HEK293T (cell line): Measurements from ENCODE around the gene CNFN.
"Not testable (repeated sequence)": the region's sequence is repeated elsewhere in the genome, so short reads cannot be mapped to it uniquely, and the experiment has no call there.

Experiments used
- CTCF ChIA-PET: fragments of 350-600 bp; formaldehyde crosslinking; extraction: SDS; loops from one replicate; lab custom pipeline; 2021; ENCODE audit warnings: antibody characterized with exemption, inconsistent platforms; lab: Yijun Ruan, JAX
- POLR2A ChIA-PET: fragments of 350-600 bp; formaldehyde crosslinking; extraction: SDS; loops from one replicate; lab custom pipeline; 2020; ENCODE audit warnings: antibody characterized with exemption, inconsistent platforms; lab: Yijun Ruan, JAX
- DNase-seq: peaks from one replicate; pipeline ENCODE4 v3.0.0; 2012; ENCODE audit warnings: mixed read lengths; ENCODE audit errors: extremely low spot score
- ARNT ChIP-seq: fragments of 450-650 bp; IDR thresholded peaks from 2 replicates; pipeline ENCODE4 v1.6.1; 2017; ENCODE audit warnings: mild to moderate bottlenecking
- BHLHE40 ChIP-seq: fragments of 450-650 bp; IDR thresholded peaks from 2 replicates; pipeline ENCODE4 v1.6.1; 2016; ENCODE audit warnings: mild to moderate bottlenecking, moderate library complexity, borderline replicate concordance
- CTBP1 ChIP-seq: fragments of 450-650 bp; IDR thresholded peaks from 2 replicates; pipeline ENCODE4 v1.6.1; 2016; ENCODE audit warnings: borderline replicate concordance
- ELF4 ChIP-seq: fragments of 450-650 bp; IDR thresholded peaks from 2 replicates; pipeline ENCODE4 v1.6.1; 2017; ENCODE audit warnings: antibody characterized with exemption
- FOXA1 ChIP-seq: fragments of 450-650 bp; IDR thresholded peaks from 2 replicates; pipeline ENCODE4 v1.6.1; 2016; ENCODE audit warnings: mild to moderate bottlenecking
- FOXK2 ChIP-seq: fragments of 450-650 bp; IDR thresholded peaks from 2 replicates; pipeline ENCODE4 v1.6.1; 2016; ENCODE audit warnings: mild to moderate bottlenecking
- FOXM1 ChIP-seq: fragments of 450-650 bp; IDR thresholded peaks from 2 replicates; pipeline ENCODE4 v1.6.1; 2017; ENCODE audit warnings: mild to moderate bottlenecking, borderline replicate concordance
- HDGF ChIP-seq: fragments of 450-650 bp; IDR thresholded peaks from 2 replicates; pipeline ENCODE4 v1.6.1; 2017; ENCODE audit warnings: antibody characterized with exemption, borderline replicate concordance
- L3MBTL2 ChIP-seq: fragments of 450-650 bp; conservative IDR thresholded peaks from 2 replicates; pipeline ENCODE4 v1.6.1; 2016; ENCODE audit warnings: mild to moderate bottlenecking
- LEF1 ChIP-seq: fragments of 450-650 bp; IDR thresholded peaks from 2 replicates; pipeline ENCODE4 v1.6.1; 2017; ENCODE audit warnings: mild to moderate bottlenecking, borderline replicate concordance
- NFRKB ChIP-seq: fragments of 450-650 bp; IDR thresholded peaks from 2 replicates; pipeline ENCODE4 v1.6.1; 2016; ENCODE audit warnings: mild to moderate bottlenecking, moderate library complexity
- SP1 ChIP-seq: fragments of 450-650 bp; IDR thresholded peaks from 2 replicates; pipeline ENCODE4 v1.6.1; 2017
- SUZ12 ChIP-seq: fragments of 450-650 bp; IDR thresholded peaks from 2 replicates; pipeline ENCODE4 v1.6.1; 2016; ENCODE audit warnings: mild to moderate bottlenecking
- TARDBP ChIP-seq: fragments of 450-650 bp; IDR thresholded peaks from 2 replicates; pipeline ENCODE4 v1.6.1; 2016
- ZNF384 ChIP-seq: fragments of 450-650 bp; IDR thresholded peaks from 2 replicates; pipeline ENCODE4 v1.6.1; 2016
- TF ChIP-seq, protein P1 (sequence below): fragments of 450-650 bp; IDR thresholded peaks from 2 replicates; pipeline ENCODE4 v1.6.1; 2016

CNFN gene

DNA sequence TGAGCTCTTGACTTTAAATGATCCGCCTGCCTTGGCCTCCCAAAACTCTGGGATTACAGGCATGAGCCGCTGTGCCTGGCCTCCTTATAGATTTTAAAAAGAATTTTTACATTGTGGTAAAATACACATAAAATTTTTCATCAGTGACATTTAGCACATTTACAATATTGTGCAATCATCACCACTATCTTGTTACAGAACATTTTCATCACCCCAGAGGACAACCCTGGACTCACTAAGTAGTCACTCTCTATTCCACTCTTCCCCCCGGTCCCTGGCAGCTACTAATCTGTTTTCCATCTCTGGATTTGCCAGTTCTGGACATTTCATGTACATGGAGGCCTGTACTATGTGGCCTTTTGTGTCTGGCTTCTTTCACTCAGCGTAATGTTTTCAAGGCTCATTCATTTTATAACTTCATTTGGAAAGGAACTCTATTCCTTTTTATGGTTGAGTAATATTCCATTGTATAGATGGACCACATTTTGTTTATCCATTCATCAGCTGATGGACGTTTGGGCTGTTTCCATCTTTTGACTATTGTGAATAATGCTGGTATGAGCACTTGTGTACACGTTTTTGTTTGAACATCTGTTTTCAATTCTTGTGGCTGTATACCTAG lies 44.8 kb downstream of the CNFN start:
- DNase-seq = no peak
- TF ChIP-seq, protein P1, sequence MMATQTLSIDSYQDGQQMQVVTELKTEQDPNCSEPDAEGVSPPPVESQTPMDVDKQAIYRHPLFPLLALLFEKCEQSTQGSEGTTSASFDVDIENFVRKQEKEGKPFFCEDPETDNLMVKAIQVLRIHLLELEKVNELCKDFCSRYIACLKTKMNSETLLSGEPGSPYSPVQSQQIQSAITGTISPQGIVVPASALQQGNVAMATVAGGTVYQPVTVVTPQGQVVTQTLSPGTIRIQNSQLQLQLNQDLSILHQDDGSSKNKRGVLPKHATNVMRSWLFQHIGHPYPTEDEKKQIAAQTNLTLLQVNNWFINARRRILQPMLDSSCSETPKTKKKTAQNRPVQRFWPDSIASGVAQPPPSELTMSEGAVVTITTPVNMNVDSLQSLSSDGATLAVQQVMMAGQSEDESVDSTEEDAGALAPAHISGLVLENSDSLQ = no peak
- TF ChIP-seq FOXK2 (no peak), LEF1 (no peak), ZNF384 (no peak), ELF4 (no peak), BHLHE40 (no peak), FOXA1 (no peak), SUZ12 (no peak), NFRKB (no peak)
- ChIA-PET POLR2A (interaction anchor here (1.5 kb wide), 1 partner anchor 51 kb away, joined by 5 read pairs; no protein-coding TSS in a partner anchor), CTCF (interaction anchor here (0.8 kb wide), 1 partner anchor 55 kb away, joined by 4 read pairs; no protein-coding TSS in a partner anchor)

DNA sequence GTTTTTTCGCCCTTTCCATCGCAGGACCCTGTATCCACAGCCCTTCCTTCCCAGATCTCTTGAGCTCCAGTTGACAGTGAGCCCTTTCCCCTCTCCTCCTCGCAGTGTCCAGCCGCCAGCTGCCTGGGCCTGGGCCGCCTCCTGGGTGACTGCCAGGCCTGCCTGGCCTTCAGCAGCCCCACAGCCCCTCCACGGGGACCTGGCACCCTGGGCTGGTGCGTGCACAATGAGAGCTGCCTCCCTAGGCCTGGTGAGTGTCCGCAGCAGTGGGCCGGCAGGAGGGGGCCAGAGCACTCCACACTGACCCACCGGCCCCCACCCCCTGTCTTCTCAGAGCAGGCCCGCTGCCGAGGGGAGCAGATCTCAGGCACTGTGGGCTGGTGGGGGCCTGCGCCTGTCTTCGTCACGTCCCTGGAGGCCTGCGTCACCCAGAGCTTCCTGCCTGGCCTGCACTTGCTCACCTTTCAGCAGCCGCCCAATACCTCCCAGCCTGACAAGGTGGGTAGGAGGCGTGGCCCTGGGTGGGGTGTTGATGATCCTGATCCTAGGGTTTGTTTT lies 45.7 kb downstream of the CNFN start:
- TF ChIP-seq, protein P1 = no peak
- no peak for TF ChIP-seq NFRKB
- no peak for TF ChIP-seq BHLHE40
- no peak for TF ChIP-seq ARNT
- no peak for TF ChIP-seq HDGF
- no peak for TF ChIP-seq FOXK2
- TF ChIP-seq TARDBP = no peak
- TF ChIP-seq LEF1 = no peak
- TF ChIP-seq ELF4 = no peak
- TF ChIP-seq SP1 = no peak
- TF ChIP-seq CTBP1 = no peak
- no peak for TF ChIP-seq FOXA1
- TF ChIP-seq L3MBTL2 = no peak
- TF ChIP-seq ZNF384 = no peak
- TF ChIP-seq SUZ12 = no peak
- TF ChIP-seq FOXM1 = no peak
- DNase-seq = no peak
- CTCF ChIA-PET = interaction anchor here (0.6 to 0.8 kb wide), 2 partner anchors 56 to 231 kb away, joined by 3 to 4 read pairs; no protein-coding TSS in a partner anchor
- POLR2A ChIA-PET = interaction anchor here (1.5 kb wide), 1 partner anchor 52 kb away, joined by 5 read pairs; no protein-coding TSS in a partner anchor

DNA sequence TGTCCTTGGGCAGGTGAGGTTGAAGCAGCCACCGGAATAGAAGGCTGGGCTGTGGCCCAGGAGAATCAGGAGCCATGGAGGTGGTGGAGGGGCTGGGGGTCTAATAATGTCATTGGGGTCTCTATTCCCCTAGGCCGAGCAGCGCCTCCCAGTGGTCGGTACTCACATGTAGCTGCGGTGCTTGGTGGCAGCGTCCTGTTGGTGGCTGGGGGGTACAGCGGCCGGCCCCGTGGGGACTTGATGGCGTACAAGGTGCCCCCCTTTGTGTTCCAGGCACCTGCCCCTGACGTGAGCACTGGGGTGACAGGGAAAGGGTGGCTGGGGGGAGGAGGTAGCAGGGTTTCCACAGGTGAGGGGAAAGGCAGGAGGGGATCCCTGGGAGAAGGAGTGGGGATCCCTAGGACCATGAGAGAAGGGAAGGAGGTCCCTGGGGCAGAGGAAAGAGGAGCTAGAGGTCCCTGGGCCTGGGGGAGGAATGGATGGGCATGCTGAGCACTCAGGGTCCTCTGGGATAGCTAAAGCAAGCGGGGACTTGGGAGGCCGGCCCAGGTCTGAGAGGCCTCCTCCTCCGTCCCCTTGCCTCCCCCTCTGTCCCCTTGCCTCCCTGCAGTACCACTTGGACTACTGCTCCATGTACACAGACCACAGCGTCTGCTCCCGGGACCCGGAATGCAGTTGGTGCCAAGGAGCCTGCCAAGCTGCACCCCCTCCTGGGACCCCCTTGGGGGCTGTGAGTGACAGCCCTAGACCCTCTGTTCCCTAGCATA lies 46.6 kb downstream of the CNFN start:
- TF ChIP-seq, protein P1 = no peak
- no peak for TF ChIP-seq FOXA1
- TF ChIP-seq L3MBTL2 = no peak
- no peak for TF ChIP-seq FOXM1
- no peak for TF ChIP-seq TARDBP
- no peak for TF ChIP-seq SUZ12
- TF ChIP-seq ZNF384 = no peak
- TF ChIP-seq HDGF = no peak
- no peak for TF ChIP-seq FOXK2
- ChIA-PET POLR2A (interaction anchor here (1.5 kb wide), 1 partner anchor 53 kb away, joined by 5 read pairs; no protein-coding TSS in a partner anchor), CTCF (interaction anchor here (0.6 kb wide), 2 partner anchors 128 to 230 kb away, joined by 3 read pairs; no protein-coding TSS in a partner anchor)
- DNase-seq = no peak

DNA sequence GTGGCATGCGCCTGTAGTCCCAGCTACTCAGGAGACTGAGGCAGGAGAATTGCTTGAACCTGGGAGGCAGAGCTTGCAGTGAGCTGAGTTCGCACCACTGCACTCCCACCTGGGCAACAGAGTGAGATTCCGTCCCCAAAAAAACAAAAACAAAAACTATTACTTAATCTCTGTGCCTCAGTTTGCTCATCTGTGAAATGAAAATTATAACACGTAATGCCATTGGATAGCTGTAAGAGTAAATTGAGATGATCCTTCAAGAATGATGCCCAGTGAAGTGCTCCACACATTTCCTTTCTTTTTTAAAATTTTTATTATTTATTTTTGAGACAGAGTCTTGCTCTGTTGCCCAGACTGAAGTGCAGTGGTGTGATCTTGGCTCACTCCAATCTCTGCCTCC lies 50.2 kb downstream of the CNFN start:
- POLR2A ChIA-PET, DNase-seq, CTCF ChIA-PET: not testable (repeated sequence)

DNA sequence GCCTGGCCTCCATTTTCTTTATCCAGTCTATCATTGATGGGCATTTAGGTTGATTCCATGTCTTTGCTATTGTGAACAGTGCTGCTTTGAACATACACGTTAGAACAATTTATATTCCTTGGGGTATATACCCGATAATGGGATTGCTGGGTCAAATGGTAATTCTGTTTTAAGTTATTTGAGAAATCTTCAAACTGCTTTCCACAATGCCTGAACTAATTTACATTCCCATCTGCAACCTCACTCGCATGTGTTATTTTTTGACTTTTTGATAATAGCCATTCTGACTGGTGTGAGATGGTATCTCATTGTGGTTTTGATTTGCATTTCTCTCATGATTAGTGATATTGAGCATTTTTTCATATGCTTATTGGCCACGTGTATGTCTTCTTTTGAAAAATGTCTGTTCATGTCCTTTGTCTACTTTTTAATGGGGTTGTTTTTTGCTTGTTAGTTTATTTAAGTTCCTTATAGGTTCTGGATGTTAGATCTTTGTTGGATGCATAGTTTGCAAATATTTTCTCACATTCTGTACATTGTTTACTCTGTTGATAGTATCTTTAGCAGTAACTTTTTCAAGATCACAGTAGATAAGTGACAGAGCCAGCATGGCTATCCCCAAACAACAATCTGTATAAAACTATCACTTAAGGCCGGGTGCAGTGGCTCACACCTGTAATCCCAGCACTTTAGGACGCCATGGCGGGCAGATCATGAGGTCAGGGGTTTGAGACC lies 50.8 kb downstream of the CNFN start:
- POLR2A ChIA-PET, CTCF ChIA-PET, DNase-seq: not testable (repeated sequence)
